ENCODE results near the gene MRTFA.
A peak's percentile ranks its signal among the peaks of the same experiment; 100 is the strongest.

Gene MRTFA

GRCh38 chr22:40421082-40421350 lies 215.5 kb downstream of the MRTFA start:
- DNase-seq = no peak

DNA sequence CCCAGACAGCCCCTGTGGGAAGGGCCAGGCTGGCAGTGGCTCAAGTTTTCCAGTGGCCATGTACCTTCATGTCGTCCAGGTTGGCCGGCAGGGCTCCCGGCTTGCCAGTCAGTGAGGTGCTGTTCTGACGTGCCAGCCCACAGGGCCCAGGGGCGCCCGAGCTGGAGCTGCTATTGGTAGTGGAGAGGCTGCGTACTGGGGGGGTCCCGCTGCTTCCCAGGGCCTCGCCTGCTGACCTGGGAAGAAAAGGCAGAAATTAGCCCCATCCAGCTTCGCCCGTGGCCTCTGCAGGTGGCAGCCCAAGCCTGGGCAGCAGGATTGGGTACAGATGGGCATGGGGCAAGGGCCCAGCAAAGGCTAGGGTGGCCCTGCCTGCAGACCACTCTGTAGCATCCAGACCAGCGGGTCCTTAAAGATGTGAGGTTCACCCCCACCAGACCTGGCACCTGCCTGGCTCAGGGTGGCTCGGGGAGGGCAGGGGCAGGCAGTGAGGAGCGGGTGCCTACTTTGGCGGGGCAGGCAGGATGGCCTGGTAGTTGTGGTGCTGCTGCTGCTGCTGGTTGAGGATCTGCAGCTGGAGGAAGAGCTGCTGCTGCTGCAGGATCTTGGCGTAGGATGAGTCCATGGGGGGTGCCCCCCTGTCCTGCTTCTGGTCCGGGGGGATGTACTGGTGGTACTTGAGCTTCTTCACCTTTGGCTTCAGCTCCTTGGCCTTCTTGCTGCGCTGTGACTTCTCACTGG lies 216.0 kb downstream of the MRTFA start:
- DNase-seq = no peak

GRCh38 chr22:40419718-40420117 lies 216.8 kb downstream of the MRTFA start:
- no peak for DNase-seq

DNA sequence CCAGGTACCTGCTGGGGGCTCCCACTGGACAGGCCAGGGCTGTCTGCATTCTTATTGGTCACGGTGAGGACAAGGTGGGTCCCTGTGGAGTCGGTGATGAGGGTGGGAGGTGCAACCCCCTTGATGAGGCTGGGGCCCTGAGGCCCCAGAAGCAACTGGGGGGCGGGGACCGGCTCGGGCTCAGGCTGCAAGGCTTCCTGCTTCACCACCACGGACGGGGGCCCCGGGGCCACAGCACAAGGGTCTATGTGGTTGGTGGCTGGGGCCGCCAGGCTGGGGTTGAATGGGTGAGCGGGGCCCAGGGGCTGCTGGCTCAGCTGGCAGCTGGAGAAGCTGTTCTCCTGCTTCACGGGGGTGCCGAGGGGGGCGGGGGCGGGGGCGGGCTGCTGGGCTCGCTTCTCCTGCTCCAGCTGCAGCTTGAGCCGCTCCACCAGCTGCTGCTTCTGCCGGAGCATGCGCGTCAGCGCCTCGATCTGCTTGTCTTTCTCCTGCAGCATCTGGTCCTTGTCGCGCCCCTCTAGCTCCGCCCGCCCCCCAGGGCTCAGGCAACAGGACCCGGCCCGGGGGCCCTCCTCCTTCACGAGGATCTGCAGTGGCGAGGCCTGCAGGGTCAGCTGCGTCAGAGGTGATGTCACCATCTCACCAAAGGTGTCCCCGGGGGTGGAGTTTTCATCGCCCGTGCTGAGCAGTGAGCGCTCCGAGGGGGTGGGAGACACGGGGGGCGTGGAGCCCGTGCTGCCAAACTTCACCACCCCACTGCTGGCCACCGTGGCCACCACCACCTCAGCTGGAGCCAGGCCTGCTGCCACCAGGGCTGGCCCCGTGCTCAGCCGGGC lies 217.9 kb downstream of the MRTFA start:
- peak; percentile 93 for DNase-seq

- DNase-seq = no peak
Measured at GRCh38 chr22:40417881-40418280, 218.6 kb downstream of the MRTFA start.

DNA sequence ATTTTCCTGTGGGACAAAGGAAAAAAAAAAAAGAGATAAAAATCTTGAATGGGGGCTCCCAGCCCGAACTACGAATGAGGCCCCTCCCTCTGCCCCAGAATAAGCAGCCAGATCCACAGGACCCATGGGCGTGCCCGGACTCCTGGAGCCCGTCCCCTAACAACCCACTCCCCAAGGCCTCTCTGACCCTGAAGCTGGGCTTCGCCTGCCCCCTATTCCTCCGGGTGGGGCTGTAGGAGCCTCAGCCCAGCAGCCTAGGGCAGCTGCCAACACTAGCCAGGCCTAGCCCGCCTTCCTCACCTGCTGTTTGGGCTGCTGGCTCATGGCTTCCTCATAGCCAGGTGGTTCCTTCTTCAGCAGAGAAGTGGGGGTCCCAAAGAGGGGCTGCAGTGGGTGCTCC lies 219.5 kb downstream of the MRTFA start:
- DNase-seq = no peak

DNA sequence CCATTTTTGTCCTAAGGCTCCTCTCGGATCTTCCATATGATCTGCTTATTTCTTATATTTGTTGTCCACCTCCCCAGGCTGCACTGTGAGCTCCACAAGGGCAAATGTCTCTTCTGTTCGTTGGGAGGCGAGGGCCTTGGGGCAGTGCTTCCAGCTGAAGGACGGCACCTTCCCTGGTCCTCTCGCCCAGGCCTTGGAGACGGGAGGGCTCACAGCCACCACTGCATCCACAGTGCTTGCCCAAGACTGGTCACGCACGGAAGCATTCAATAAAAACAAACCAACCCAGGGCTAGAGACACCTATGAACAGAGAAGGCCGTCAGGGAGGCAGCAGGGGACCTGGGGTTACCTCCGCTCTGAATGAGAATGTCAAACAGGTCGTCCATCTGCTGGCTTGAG lies 219.9 kb downstream of the MRTFA start:
- no peak for DNase-seq

DNA sequence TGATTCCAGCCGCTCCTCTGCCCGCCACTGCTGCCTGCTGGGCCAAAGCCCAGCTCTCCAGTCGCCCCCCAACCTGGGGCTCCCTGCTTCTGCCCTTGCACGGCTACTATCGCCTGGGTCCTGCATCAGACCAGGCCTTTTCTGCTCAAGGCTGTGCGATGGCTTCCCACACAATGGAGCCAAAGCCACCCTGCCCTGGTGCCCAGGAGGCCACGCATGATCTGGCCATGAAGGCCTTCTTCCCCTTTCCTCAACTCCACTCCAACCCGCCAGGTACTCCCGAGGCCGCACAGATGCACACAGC lies 220.3 kb downstream of the MRTFA start:
- no peak for DNase-seq

DNA sequence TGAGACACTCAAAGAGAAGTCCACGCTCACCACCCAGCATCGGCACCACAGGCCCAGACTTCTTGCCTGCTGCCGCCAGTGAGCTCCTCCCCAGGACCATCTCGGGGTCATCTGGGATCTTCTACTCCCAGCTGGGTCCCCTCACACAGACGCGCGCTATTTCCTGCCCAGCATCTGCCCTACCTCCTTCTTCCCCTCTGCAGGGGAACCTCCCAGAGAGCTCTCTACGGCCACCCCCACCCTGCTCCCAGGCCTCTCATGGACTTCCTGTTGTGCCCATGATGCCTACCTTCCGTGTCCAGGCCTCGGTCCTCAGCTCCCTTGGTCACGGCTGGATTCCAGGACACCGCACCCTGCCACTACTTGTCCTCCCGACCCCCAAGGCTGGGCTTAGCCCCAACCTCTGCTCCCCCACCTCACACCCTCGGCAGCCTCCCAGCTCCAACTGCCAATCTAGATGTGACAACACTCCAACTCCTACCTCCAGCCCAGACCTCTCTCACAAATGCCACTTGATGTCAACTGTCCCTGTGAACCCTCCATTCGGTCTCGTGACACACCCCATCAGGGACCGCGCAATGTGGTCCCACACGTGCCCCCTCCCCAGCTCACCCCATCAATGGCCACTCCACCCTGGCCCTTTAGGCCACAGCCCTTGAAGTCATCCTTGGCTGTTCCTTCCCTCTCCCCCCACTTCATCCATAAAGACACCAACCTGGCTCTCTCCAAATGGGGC lies 220.8 kb downstream of the MRTFA start:
- DNase-seq = no peak

DNA sequence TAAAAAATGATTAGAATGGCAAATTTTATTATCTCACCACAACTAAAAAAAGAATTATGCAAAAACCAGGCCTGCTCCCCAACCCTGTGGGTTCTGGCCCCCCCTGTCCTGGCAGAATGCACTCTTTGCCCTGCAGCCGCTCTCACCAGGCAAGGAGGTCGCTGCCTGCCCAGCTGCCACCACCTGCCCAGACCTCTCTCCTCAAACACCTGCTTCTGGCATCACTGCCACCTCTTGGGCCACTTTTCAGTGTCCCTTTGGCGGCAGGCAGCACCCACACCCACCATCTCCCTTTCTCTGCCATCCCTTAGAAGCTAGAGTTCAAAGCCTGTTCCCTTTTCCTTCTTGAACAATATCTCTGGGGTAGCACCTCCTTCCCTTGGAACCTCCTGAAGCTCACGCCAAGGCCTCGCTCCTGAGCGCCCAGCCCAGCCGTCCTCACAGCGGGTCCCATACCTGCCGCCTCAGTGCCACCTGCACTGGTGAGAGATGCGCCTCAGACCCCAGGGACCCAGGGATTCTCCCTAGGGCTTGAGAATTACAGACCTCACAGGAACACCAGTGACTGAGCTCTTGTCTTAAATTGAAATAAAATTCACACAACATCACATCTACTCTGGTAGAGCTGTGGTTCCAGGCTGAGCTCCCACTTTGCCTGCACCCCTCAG lies 221.5 kb downstream of the MRTFA start:
- DNase-seq = no peak

DNA sequence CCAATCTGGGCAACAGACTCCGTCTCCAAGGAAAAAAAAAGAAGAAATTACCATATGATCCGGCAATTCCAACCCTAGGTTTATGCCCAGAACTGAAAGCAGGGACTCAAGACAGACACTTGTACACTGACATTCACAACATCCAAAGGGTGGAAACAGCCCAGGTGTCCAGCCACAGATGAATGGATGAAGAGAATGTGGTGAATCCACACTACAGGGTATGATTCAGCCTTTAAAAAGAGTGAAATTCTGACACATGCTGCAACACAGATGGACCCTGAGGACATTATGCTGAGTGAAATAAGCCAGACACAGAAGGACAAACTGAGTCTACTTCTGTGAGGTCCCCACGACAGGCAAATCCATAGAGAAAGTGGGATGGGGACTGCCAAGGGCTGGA lies 222.2 kb downstream of the MRTFA start:
- DNase-seq = no peak

GRCh38 chr22:40413873-40414272 lies 222.6 kb downstream of the MRTFA start:
- no peak for DNase-seq

DNA sequence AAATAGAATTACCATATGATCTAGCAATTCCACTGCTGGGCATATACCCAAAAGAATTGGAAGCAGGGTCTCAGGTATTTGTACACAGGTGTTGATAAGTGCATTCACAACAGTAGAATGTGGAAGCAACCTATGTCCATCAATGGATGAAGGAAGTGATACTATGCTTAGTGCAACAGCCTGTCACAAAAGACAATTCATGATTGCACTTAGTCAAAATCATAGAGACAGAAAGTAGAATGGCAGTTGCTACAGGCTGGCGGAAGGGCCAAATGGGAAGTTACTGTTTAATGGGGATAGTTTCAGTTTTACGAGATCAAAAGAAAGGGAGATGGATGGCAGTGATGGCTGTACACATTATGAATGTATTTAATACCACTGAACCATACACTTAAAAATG lies 224.1 kb downstream of the MRTFA start:
- DNase-seq = no peak

DNA sequence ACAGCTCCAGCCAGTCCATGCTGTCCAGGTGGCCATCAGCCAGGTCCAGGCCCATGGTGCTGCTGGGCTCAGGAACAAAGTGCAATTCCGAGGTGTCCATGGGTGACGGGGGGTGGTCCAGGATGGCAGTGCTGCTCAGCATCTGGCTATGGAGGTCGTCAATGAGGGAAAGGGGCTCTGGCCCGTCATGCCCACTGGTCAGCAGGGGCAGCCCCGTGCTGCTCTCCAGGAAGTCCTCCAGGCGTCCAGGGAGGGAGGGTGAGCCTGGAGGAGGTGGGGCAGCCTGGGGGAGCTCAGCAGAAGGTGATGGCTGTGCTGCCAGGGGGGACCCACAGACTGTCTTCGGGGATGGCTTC lies 225.0 kb downstream of the MRTFA start:
- DNase-seq = no peak

- no peak for DNase-seq
Measured at GRCh38 chr22:40410731-40411505, 225.6 kb downstream of the MRTFA start.

DNA sequence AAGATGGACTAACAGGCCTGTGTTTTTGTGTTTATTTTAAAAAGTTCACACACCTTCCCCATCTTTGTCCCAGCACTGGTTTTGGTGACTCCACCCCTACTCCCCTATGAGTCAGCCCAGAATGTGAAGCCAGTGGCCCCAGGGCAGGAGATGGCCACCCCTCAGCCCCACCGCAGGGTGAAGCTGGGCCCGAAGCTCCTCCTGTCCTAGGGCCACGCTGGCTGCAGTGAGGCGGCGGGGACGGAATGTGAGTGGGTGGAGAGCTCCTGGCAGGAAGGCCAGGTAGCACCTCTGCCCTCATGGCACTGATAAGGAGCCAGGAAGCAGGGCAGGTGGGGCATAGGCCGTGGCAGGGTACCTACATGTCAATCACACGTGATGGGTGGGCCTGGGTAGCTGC lies 226.2 kb downstream of the MRTFA start:
- no peak for DNase-seq

- no peak for DNase-seq
Measured at GRCh38 chr22:40409613-40410113, 226.9 kb downstream of the MRTFA start.

DNA sequence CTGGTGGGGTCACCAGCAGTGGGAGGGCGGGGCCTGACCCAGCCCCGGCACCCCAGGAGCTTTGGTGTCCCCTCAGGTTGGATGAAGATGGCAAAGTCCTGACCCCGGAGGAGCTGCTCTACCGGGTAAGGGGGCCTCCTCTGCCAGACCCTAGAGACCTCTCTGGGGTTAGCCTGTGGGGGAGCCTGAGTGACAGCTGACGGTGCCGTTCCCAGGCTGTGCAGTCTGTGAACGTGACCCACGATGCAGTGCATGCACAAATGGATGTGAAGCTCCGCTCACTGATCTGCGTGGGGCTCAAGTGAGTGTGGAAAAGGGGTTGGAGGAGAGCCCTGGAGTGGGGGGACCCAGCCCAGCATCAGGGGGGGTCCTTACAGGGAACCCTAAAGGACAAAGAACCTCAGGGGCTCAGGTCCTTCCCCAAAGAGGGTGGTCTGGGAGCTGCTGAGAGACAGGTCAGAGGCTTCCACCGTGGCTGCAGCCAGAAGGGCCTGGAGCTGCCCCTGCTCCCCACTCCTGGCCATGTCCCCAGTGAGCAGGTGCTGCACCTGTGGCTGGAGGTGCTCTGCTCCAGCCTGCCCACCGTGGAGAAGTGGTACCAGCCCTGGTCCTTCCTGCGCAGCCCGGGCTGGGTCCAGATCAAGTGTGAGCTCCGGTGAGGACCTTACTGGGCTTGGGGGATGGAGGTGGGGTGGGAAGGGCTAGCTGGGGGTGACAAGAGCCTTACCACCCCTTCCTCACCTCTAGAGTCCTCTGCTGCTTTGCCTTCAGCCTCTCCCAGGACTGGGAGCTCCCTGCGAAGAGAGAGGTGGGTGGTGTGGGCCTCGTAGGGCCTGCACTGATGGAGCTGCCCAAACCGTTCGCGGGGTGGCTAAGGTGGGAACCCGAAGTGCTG lies 227.6 kb downstream of the MRTFA start:
- DNase-seq = no peak

DNA sequence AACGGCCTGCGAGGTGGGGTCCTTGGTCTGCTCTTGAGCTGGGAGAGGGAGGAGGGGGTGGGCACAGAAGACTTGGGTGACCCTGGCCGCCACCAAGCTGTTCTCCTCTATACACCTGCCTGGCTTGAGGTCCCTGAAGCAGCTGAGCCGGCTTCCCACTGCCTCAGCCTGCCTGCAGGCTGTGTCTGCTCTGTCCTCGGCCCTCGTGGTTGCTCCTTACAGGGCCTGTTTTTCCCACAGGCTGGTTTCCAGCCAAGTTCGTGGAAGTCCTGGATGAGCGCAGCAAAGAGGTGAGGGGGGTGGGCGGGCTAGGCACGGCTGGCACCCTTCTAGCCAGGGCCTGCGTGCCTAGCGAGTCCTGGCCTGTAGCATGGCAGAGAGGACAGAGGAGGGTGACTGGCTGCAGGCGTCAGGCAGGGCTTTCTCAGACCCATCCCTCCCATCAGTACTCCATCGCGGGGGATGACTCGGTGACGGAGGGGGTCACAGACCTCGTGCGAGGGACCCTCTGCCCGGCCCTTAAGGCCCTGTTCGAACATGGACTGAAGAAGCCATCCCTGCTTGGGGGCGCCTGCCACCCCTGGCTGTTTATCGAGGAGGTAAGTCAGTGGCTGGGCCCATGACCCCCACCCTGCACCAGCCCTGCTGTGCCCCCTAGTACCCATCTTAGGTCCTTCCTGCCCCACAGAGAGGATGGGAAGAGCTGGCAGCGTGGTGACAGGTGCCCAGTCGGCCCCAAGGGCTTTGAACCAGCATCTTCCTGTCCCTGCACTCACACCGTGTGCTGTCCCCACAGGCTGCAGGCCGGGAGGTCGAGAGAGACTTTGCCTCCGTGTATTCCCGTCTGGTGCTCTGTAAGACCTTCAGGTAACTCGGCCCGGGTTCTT lies 228.4 kb downstream of the MRTFA start:
- DNase-seq = no peak

GRCh38 chr22:40407021-40407761 lies 229.3 kb downstream of the MRTFA start:
- DNase-seq = no peak
